Measurements from ENCODE around the gene CDC42BPB. TPM values are rescaled to one million over a fixed set of nuclear protein-coding genes. Genes with fewer than 3 reads are reported as not detected.

CDC42BPB gene
- total RNA-seq, 1 donor from 2014 or later: 105 TPM

DNA sequence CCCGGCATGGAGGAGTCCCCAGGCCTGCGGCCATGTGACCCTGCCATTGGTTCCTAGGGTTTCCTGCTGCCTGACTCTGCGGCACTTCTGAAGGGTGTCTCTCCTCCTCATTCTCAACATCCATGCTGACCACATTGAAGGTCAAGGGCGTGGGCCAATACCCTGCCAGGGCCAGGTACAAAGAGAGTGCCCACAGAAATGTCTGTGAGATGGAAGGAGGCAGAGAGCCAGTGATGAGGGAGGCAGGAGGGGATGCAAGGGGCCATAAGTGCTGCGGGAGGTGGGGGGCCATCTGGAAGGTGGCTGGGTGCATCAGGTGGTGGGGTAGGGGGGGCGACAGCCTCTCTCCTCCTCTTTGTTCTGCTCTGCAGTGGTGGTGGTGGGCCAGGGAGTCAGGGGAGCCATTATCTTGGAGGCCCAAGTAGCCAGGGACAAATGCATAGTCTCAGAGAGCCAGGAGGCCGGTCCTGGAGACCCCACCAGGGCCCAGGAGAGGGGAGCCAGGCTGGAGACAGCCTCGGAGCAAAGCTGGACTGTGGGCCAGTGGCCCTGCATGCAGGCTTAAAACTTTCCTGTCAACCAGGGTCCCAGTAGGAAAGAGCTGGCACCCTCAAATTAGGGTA is 13.0 kb upstream of the CDC42BPB start:
- DNase-seq (ENCODE audit: extremely low spot score in 2 of 2): no peak
- H3K4me1 ChIP-seq: peaks cover 65% of the 10 kb centered on the region
- no peak overlapping the region for H3K4me3 ChIP-seq
- no peaks in the 10 kb centered on the region for H3K9me3 ChIP-seq
- H3K27me3 ChIP-seq: no peaks in the 10 kb centered on the region
- no peak overlapping the region for H3K27ac ChIP-seq
- intact Hi-C loops (cut with DNase I): no loop called here
- TF ChIP-seq POLR2A (IDR thresholded peaks at IDR 0.05) (no peak), POLR2AphosphoS5 (IDR thresholded peaks at IDR 0.05; ENCODE audit: insufficient read depth in 1 of 2, low read depth in 1 of 2) (no peak)
- TF ChIP-seq, protein P1, sequence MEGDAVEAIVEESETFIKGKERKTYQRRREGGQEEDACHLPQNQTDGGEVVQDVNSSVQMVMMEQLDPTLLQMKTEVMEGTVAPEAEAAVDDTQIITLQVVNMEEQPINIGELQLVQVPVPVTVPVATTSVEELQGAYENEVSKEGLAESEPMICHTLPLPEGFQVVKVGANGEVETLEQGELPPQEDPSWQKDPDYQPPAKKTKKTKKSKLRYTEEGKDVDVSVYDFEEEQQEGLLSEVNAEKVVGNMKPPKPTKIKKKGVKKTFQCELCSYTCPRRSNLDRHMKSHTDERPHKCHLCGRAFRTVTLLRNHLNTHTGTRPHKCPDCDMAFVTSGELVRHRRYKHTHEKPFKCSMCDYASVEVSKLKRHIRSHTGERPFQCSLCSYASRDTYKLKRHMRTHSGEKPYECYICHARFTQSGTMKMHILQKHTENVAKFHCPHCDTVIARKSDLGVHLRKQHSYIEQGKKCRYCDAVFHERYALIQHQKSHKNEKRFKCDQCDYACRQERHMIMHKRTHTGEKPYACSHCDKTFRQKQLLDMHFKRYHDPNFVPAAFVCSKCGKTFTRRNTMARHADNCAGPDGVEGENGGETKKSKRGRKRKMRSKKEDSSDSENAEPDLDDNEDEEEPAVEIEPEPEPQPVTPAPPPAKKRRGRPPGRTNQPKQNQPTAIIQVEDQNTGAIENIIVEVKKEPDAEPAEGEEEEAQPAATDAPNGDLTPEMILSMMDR (IDR thresholded peaks at IDR 0.05): no peak
- no peaks in the 10 kb centered on the region for H3K36me3 ChIP-seq

DNA sequence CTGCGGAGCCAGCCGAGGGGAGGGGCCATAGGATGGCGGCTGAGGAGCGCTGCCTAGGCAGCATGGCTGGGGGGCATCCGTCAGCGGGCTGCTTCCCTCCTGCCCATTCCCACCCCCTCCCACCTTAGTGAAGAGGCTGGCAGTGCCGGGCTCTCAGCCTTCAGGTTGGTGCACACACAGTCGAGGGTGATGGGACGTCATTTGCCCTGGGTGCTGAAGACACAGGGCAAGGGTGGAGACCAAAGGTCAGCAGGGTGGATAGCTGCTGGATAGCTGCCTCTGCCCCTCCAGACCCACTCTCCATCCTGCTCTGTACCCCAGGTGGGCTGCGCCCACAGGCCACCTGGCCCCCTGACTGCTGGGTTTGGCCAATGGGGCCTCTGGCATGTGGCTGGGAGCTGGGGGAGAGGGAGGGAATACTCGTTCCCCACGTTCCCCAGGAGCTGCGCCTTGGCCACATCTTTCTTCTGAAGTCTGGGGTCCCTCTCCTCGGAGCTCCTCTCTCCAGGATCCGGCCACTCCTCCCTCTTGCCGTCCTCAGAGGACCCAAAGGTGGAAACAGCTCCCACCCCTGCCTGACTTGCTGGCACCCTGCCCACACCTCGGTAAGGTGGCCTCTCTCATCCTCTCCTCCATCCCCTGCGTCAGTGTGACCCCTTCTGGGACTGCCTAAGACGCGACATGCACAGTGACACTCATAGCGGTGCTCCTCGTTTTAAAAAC is 11.2 kb upstream of the CDC42BPB start:
- TF ChIP-seq POLR2AphosphoS5 (IDR thresholded peaks at IDR 0.05; ENCODE audit: insufficient read depth in 1 of 2, low read depth in 1 of 2) (no peak), POLR2A (IDR thresholded peaks at IDR 0.05) (no peak)
- TF ChIP-seq, protein P1 (IDR thresholded peaks at IDR 0.05): no peak
- intact Hi-C loops (cut with DNase I): no loop called here
- DNase-seq (ENCODE audit: extremely low spot score in 2 of 2): peak in 1 of 2 donors; percentile 85
- Histone ChIP-seq H3K4me3 (no peak overlapping the region), H3K27ac (peak overlapping the region; percentile 74), H3K27me3 (no peaks in the 10 kb centered on the region), H3K9me3 (no peaks in the 10 kb centered on the region), H3K36me3 (no peaks in the 10 kb centered on the region), H3K4me1 (peaks cover 50% of the 10 kb centered on the region)

DNA sequence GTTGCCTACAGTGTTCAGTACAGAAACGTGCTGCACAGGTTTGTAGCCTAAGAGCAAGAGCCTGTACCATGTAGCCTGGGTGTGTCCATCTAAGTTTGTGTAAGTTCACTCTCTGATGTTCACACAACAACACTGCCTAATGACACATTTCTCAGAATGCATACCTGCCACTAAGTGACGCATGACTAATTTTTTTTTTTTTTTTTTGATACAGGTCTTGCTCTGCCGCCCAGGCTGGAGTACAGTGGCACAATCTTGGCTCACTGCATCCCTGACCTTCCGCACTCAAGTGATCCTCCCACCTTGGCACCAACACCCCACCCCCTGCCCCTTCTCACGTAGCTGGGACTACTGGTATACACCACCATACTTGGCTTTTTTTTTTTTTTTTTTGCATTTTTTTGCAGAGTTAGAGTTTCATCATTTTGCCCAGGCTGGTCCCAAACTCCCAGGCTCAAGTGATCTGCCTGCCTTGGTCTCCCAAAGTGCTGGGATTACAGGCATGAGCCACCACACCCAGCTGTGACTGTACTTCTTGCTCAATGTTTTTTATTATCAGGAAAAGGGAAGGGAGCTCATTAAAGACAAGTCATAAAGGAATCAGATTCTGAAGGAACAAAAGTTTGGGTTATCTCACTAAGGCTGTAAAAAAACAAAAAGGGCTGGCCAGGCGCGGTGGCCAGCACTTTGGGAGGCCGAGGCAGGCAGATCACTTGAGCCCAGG is 10.0 kb upstream of the CDC42BPB start:
- no peaks in the 10 kb centered on the region for H3K9me3 ChIP-seq
- H3K27ac ChIP-seq: peak overlapping the region; percentile 74
- DNase-seq (ENCODE audit: extremely low spot score in 2 of 2): peak in 1 of 2 donors; percentile 87

DNA sequence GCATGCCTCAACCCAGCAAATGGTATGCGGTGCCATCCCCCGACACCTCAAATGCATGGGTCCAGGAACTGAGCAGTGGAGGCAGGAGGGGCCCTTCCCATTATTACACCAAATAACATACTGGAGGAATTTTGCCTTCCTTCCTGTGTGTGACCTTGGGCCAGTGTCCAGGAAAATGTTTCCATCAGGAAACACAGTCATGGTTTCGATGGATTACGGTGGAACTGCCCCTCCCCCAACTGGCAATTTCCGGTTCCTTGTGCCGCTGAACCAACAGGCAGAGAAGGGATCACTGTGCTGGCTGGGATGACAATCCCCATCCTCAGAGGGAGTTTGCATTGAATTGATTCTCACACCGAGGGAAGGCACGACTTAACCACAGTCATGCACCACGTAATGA is 9.1 kb upstream of the CDC42BPB start:
- H3K9me3 ChIP-seq: no peaks in the 10 kb centered on the region
- no peak overlapping the region for H3K27ac ChIP-seq
- DNase-seq (ENCODE audit: extremely low spot score in 2 of 2): no peak
- H3K4me1 ChIP-seq: peaks cover 34% of the 10 kb centered on the region
- intact Hi-C loops (cut with DNase I): no loop called here
- no peak overlapping the region for H3K4me3 ChIP-seq
- H3K36me3 ChIP-seq: no peaks in the 10 kb centered on the region
- H3K27me3 ChIP-seq: no peaks in the 10 kb centered on the region
- TF ChIP-seq POLR2AphosphoS5 (IDR thresholded peaks at IDR 0.05; ENCODE audit: insufficient read depth in 1 of 2, low read depth in 1 of 2): peak in 1 of 2 donors; percentile 29
- no peak for TF ChIP-seq POLR2A (IDR thresholded peaks at IDR 0.05)

More for the DNA sequence above, 10.0 kb upstream of the CDC42BPB start:
- Histone ChIP-seq H3K4me3 (no peak overlapping the region), H3K27me3 (no peaks in the 10 kb centered on the region), H3K36me3 (no peaks in the 10 kb centered on the region), H3K4me1 (peaks cover 44% of the 10 kb centered on the region)
- TF ChIP-seq POLR2A (IDR thresholded peaks at IDR 0.05) (no peak), POLR2AphosphoS5 (IDR thresholded peaks at IDR 0.05; ENCODE audit: insufficient read depth in 1 of 2, low read depth in 1 of 2) (peak in 1 of 2 donors; percentile 45)
- intact Hi-C loops (cut with DNase I): no loop called here

DNA sequence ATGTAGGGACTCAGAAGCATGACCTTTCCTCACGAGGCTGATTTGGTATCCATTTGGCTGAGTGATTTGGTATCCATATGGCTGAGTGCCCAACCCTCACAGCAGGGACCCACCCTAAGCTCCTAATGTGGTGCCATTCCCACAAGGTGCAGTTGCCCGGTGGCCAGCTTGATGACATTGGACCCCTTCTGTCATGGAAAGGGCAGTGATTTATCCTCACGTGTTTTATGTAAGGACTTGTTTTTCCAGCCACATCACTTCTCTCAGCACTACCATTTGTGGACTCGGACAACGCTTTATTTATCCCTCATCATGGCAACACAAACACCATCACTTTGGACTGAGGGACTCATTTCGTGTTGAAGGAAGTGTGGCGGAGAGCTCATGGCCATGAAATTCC is 8.5 kb upstream of the CDC42BPB start:
- no peaks in the 10 kb centered on the region for H3K36me3 ChIP-seq
- H3K9me3 ChIP-seq: no peaks in the 10 kb centered on the region
- TF ChIP-seq, protein P1 (IDR thresholded peaks at IDR 0.05): no peak
- TF ChIP-seq POLR2AphosphoS5 (IDR thresholded peaks at IDR 0.05; ENCODE audit: insufficient read depth in 1 of 2, low read depth in 1 of 2) (no peak), POLR2A (IDR thresholded peaks at IDR 0.05) (no peak)
- no peak for DNase-seq (ENCODE audit: extremely low spot score in 2 of 2)
- no peak overlapping the region for H3K4me3 ChIP-seq
- intact Hi-C loops (cut with DNase I): no loop called here
- no peaks in the 10 kb centered on the region for H3K27me3 ChIP-seq
- H3K27ac ChIP-seq: no peak overlapping the region
- peaks cover 28% of the 10 kb centered on the region for H3K4me1 ChIP-seq

Measured in vagina (tissue), 2 donors.